ENCODE data around the gene CCDC192.

- TF ChIP-seq CTCF (conservative IDR thresholded peaks at IDR 0.05; ENCODE audit: low read depth, low read length) (no peak), EZH2 (IDR thresholded peaks at IDR 0.05; ENCODE audit: borderline replicate concordance, low read depth, low read length, poor library complexity, severe bottlenecking) (no peak)
Measured at GRCh38 chr5:127813633-127814587, 110.7 kb downstream of the CCDC192 start.
